ENCODE results near the gene SLIT1.

SLIT1 gene

GRCh38 chr10:97078938-97079445 lies 106.8 kb downstream of the SLIT1 start:
- TF ChIP-seq, protein P1, sequence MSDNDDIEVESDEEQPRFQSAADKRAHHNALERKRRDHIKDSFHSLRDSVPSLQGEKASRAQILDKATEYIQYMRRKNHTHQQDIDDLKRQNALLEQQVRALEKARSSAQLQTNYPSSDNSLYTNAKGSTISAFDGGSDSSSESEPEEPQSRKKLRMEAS (IDR thresholded peaks at IDR 0.05), result no peak
- TF ChIP-seq, protein P2, sequence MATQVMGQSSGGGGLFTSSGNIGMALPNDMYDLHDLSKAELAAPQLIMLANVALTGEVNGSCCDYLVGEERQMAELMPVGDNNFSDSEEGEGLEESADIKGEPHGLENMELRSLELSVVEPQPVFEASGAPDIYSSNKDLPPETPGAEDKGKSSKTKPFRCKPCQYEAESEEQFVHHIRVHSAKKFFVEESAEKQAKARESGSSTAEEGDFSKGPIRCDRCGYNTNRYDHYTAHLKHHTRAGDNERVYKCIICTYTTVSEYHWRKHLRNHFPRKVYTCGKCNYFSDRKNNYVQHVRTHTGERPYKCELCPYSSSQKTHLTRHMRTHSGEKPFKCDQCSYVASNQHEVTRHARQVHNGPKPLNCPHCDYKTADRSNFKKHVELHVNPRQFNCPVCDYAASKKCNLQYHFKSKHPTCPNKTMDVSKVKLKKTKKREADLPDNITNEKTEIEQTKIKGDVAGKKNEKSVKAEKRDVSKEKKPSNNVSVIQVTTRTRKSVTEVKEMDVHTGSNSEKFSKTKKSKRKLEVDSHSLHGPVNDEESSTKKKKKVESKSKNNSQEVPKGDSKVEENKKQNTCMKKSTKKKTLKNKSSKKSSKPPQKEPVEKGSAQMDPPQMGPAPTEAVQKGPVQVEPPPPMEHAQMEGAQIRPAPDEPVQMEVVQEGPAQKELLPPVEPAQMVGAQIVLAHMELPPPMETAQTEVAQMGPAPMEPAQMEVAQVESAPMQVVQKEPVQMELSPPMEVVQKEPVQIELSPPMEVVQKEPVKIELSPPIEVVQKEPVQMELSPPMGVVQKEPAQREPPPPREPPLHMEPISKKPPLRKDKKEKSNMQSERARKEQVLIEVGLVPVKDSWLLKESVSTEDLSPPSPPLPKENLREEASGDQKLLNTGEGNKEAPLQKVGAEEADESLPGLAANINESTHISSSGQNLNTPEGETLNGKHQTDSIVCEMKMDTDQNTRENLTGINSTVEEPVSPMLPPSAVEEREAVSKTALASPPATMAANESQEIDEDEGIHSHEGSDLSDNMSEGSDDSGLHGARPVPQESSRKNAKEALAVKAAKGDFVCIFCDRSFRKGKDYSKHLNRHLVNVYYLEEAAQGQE (IDR thresholded peaks at IDR 0.05; ENCODE audit: low read depth), result no peak
- TF ChIP-seq EP300 (IDR thresholded peaks at IDR 0.05; ENCODE audit: borderline replicate concordance), result no peak

DNA sequence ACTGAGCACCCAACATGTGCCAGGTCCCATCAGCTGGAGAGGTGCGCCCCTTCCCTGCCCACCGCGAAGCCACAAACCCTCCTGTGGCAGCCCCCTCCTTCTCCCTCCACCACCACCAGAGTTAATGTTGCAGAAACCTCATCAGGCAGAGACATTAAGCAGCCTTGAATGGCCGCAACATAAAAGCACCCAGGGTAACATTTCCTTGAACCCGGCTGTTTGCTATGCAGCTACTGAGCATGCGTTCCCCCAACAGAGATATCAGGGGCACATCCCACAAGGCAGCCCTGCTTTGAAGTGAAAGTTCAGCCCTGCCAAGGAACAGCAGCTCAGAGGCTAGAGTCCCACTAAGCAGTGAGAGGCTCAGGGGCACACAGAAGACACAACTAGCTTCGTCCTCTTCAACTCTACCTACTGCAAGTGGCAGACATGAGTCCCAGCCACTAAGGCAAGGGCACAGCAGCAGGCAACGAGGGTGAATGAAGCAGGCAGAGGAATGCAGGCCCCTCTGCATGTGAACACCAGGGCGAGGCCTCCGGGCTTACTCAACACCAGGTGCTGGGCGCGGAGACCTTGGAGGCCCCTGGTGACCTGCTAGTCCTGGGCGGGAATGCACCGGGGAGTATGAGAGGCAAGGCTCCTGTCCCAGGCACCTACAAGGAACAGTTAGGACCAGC lies 107.4 kb downstream of the SLIT1 start:
- no peak for TF ChIP-seq EP300 (IDR thresholded peaks at IDR 0.05; ENCODE audit: borderline replicate concordance)
- TF ChIP-seq YY1 (IDR thresholded peaks at IDR 0.05; ENCODE audit: low read depth), result no peak
- no peak for TF ChIP-seq TAF1 (IDR thresholded peaks at IDR 0.05; ENCODE audit: low read depth)
- no peak for TF ChIP-seq TCF12 (IDR thresholded peaks at IDR 0.05; ENCODE audit: low read depth)
- no peak for TF ChIP-seq EGR1 (IDR thresholded peaks at IDR 0.05)
- TF ChIP-seq, protein P1 (IDR thresholded peaks at IDR 0.05), result no peak
- no peak for TF ChIP-seq CEBPB (IDR thresholded peaks at IDR 0.05)
- no peak for TF ChIP-seq NFIC (IDR thresholded peaks at IDR 0.05)
- TF ChIP-seq CREB1 (IDR thresholded peaks at IDR 0.05; ENCODE audit: low read depth), result no peak
- TF ChIP-seq TEAD4 (IDR thresholded peaks at IDR 0.05), result no peak
- no peak for TF ChIP-seq FOXM1 (IDR thresholded peaks at IDR 0.05; ENCODE audit: borderline replicate concordance, low read depth)
- TF ChIP-seq, protein P2 (IDR thresholded peaks at IDR 0.05; ENCODE audit: low read depth), result no peak
- no peak for TF ChIP-seq ZBTB7A (IDR thresholded peaks at IDR 0.05; ENCODE audit: low read depth)
- TF ChIP-seq RAD21 (IDR thresholded peaks at IDR 0.05; ENCODE audit: low read depth), result no peak

DNA sequence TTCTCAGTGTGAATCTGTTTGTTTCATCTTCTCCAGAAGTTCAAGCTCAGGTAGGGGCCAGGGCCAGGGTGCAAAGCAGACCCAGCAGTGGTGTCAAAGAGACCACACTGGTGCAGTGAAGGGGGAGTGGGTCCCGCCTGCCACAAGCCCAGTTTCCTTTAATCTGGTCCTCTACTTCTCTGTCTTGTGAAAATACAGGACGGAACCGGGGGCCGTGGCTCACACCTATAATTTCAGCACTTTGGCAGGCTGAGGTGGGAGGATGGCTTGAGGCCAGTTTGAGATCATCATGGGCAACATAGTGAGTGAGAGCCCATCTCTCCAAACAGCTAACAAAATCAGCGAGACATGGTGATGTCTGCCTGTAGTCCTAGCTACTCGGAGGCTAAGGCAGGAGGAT lies 109.0 kb downstream of the SLIT1 start:
- TF ChIP-seq EP300 (IDR thresholded peaks at IDR 0.05; ENCODE audit: borderline replicate concordance), result no peak
- TF ChIP-seq TEAD4 (IDR thresholded peaks at IDR 0.05), result no peak
- no peak for TF ChIP-seq YY1 (IDR thresholded peaks at IDR 0.05; ENCODE audit: low read depth)
- TF ChIP-seq USF1 (IDR thresholded peaks at IDR 0.05), result no peak
- TF ChIP-seq ZBTB7A (IDR thresholded peaks at IDR 0.05; ENCODE audit: low read depth), result no peak
- TF ChIP-seq NFIC (IDR thresholded peaks at IDR 0.05), result no peak
- no peak for TF ChIP-seq RAD21 (IDR thresholded peaks at IDR 0.05; ENCODE audit: low read depth)
- no peak for TF ChIP-seq EGR1 (IDR thresholded peaks at IDR 0.05)
- no peak for TF ChIP-seq FOXM1 (IDR thresholded peaks at IDR 0.05; ENCODE audit: borderline replicate concordance, low read depth)
- TF ChIP-seq, protein P1 (IDR thresholded peaks at IDR 0.05), result no peak
- TF ChIP-seq CREB1 (IDR thresholded peaks at IDR 0.05; ENCODE audit: low read depth), result no peak
- TF ChIP-seq TCF12 (IDR thresholded peaks at IDR 0.05; ENCODE audit: low read depth), result no peak

DNA sequence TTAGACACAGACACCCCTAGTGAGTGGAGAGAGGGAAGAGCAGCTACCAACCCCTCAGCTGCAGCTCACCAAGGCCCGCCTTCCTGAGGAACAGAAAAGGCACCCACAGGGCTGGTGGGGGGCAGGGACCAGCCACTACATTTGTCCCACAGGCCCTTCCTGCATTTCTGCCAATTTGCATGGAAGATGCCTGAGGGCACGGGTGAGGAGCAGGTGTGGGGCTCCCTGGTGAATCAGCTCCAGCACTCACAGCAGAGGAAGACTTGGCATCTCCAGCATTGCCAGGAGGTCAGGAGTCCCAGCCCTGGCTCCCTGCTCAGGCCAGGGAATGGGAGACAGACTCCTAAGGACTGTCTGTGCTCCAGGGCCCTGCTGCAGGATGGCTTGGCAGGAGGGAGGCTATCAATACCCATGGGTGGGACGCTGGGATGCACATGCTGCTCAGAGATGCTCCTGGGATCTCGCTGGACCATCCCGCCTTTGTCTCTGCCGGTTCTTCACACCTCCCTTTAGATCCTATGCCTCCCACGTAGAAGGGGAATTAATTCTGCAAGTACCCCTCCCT lies 109.7 kb downstream of the SLIT1 start:
- TF ChIP-seq CREB1 (IDR thresholded peaks at IDR 0.05; ENCODE audit: low read depth) (no peak), ZBTB7A (IDR thresholded peaks at IDR 0.05; ENCODE audit: low read depth) (no peak), TAF1 (IDR thresholded peaks at IDR 0.05; ENCODE audit: low read depth) (no peak), EGR1 (IDR thresholded peaks at IDR 0.05) (no peak), CEBPB (IDR thresholded peaks at IDR 0.05) (no peak)
- TF ChIP-seq, protein P2 (IDR thresholded peaks at IDR 0.05; ENCODE audit: low read depth), result no peak
